Osteocyte (in vitro differentiated cells): ENCODE data around the gene SWT1. TPM values are rescaled to one million over a fixed set of nuclear protein-coding genes. Genes with fewer than 3 reads are reported as not detected.

ENCODE experiments used
- DNase-seq: peaks from one replicate; pipeline ENCODE4 v3.0.0; 2021; ENCODE audit warnings: mixed read lengths; ENCODE audit not compliant: unreplicated experiment; ENCODE audit errors: extremely low spot score
- H3K27ac Mint-ChIP-seq: one replicate; pipeline ENCODE4 v1.8.0; 2021; ENCODE audit warnings: mild to moderate bottlenecking, mixed read lengths; ENCODE audit not compliant: unreplicated experiment
- H3K27me3 Mint-ChIP-seq: one replicate; pipeline ENCODE4 v1.8.0; 2021; ENCODE audit warnings: mixed read lengths; ENCODE audit not compliant: unreplicated experiment
- H3K36me3 Mint-ChIP-seq: one replicate; pipeline ENCODE4 v1.8.0; 2021; ENCODE audit warnings: mixed read lengths; ENCODE audit not compliant: unreplicated experiment
- H3K4me1 Mint-ChIP-seq: one replicate; pipeline ENCODE4 v1.8.0; 2021; ENCODE audit warnings: mixed read lengths; ENCODE audit not compliant: unreplicated experiment
- H3K4me3 Mint-ChIP-seq: one replicate; pipeline ENCODE4 v1.8.0; 2021; ENCODE audit warnings: mild to moderate bottlenecking, moderate library complexity, mixed read lengths; ENCODE audit not compliant: unreplicated experiment
- H3K9me3 Mint-ChIP-seq: one replicate; pipeline ENCODE4 v1.8.0; 2021; ENCODE audit warnings: mixed read lengths; ENCODE audit not compliant: unreplicated experiment
- total RNA-seq: library from RNA; stranded (reverse); gene quantifications from 2 replicates; pipeline ENCODE4 v1.2.1, GENCODE V29; 2021
- TF ChIP-seq, protein P1 (sequence below): fragments of 200-600 bp; sonication (generic); IDR thresholded peaks from 2 replicates; pipeline ENCODE4 v1.5.0; 2021; ENCODE audit warnings: antibody characterized with exemption, mild to moderate bottlenecking, moderate library complexity

SWT1 gene
- total RNA-seq, 1 donor from 2014 or later: 7.6 TPM

DNA sequence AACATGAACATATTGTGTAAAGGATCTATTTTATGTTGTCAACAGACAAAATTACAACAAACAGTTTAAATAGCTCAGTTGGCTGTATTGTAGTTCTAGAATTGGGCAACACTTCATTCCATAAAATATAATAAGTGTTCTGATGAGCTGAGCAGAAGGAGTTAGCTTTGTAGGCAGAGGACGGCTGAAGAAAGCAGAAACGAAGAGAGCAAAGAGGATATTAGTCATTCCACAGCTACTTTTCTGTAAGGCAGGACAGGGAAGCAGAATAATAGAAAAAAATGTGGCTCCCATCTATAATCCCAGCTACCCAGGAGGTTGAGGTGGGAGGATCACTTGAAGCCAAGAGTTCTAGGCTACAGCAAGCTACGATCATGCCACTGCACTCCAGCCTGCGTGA is 180.3 kb downstream of the SWT1 start:
- Mint-ChIP-seq H3K27ac (no peak overlapping the region), H3K4me3 (no peak overlapping the region), H3K27me3 (no peaks in the 10 kb centered on the region), H3K4me1 (peaks cover 7% of the 10 kb centered on the region), H3K36me3 (no peaks in the 10 kb centered on the region), H3K9me3 (no peaks in the 10 kb centered on the region)
- DNase-seq: no peak
- TF ChIP-seq, protein P1, sequence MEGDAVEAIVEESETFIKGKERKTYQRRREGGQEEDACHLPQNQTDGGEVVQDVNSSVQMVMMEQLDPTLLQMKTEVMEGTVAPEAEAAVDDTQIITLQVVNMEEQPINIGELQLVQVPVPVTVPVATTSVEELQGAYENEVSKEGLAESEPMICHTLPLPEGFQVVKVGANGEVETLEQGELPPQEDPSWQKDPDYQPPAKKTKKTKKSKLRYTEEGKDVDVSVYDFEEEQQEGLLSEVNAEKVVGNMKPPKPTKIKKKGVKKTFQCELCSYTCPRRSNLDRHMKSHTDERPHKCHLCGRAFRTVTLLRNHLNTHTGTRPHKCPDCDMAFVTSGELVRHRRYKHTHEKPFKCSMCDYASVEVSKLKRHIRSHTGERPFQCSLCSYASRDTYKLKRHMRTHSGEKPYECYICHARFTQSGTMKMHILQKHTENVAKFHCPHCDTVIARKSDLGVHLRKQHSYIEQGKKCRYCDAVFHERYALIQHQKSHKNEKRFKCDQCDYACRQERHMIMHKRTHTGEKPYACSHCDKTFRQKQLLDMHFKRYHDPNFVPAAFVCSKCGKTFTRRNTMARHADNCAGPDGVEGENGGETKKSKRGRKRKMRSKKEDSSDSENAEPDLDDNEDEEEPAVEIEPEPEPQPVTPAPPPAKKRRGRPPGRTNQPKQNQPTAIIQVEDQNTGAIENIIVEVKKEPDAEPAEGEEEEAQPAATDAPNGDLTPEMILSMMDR: no peak

DNA sequence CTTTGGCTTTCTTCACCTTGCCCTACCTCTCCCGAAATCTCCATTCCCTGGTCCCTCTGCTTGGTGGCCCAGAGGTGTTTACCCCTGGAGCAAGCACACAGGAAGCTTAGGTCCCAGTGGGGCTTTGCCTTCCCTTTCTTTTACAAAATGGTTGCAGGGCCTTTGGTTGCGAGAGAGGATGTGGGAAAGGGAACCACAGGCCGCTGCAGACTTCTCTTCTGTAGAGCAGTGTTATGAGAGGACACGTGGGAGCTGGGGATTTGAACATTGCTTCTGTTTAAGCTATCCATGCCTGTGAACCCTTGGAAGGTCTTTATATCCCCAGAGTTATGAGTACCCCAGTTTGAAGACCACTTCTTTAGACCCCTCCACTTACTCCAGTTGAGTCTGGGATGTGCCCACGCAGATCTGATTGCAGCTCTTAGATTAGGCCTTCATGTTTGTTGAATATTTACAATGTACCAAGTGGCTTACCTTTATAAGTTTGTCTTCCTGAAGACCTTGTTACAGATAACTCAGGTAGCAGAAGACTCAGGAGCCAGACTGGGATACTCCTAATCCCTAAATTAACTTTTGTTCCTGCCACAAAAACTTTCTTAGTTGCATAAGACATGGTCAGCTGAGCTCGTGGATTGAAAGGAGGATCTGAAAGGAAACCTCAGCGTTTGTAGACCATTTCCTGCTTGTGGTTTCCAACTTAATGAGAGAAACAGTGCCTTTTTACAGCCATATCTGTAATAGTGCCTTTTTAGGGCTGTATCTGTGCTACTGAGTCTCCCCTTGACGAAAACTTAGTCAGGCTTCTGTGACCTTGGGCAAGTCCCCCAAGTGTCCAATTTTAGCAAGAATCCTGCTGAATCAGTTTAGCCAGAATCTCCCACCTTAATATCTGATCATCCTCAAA is 182.0 kb downstream of the SWT1 start:
- TF ChIP-seq, protein P1: no peak
- H3K27me3 Mint-ChIP-seq: no peaks in the 10 kb centered on the region
- H3K4me1 Mint-ChIP-seq: peaks cover 7% of the 10 kb centered on the region
- no peak for DNase-seq
- H3K27ac Mint-ChIP-seq: no peak overlapping the region
- no peaks in the 10 kb centered on the region for H3K36me3 Mint-ChIP-seq
- no peak overlapping the region for H3K4me3 Mint-ChIP-seq
- H3K9me3 Mint-ChIP-seq: no peaks in the 10 kb centered on the region

GRCh38 chr1:185341196-185341781 is 184.3 kb downstream of the SWT1 start:
- no peak for DNase-seq
- Mint-ChIP-seq H3K27ac (no peak overlapping the region), H3K27me3 (no peaks in the 10 kb centered on the region), H3K4me3 (no peak overlapping the region), H3K36me3 (no peaks in the 10 kb centered on the region), H3K4me1 (peaks cover 7% of the 10 kb centered on the region), H3K9me3 (no peaks in the 10 kb centered on the region)
- TF ChIP-seq, protein P1: no peak

Other genes with a start within 250 kb of the SWT1 start
- 12.5 and 16.5 TPM in 2 replicates for gene NIBAN1, start 182.7 kb upstream of the SWT1 start, total RNA-seq
- gene RNF2, start 111.6 kb upstream of the SWT1 start, total RNA-seq: 19.5 and 21.7 TPM in 2 replicates
- 14.1 and 16.9 TPM in 2 replicates for gene TRMT1L, start 214 bp upstream of the SWT1 start, total RNA-seq
- gene IVNS1ABP, start 160.1 kb downstream of the SWT1 start, total RNA-seq: 123 and 130 TPM in 2 replicates